K562 (cell line): ENCODE measurements around the gene CPNE1. TPM values are rescaled to one million over a fixed set of nuclear protein-coding genes. Genes with fewer than 3 reads are reported as not detected.
A peak's percentile ranks its signal among the peaks of the same experiment; 100 is the strongest.

Experiments used
- ATF2 ChIP-seq: sonication (generic); formaldehyde crosslinking; IDR thresholded peaks from 2 replicates; pipeline ENCODE4 v1.8.1; 2022; ENCODE audit warnings: missing genetic modification reagents
- ATF4 ChIP-seq: fragments of 450-650 bp; formaldehyde crosslinking; IDR thresholded peaks from 2 replicates; pipeline ENCODE4 v1.4.0; 2022; ENCODE audit warnings: mild to moderate bottlenecking, moderate library complexity
- BHLHE40 ChIP-seq: IDR thresholded peaks from 2 replicates; pipeline ENCODE4 v1.6.1; 2011; ENCODE audit warnings: low read length, improper control_type of control experiment
- CBX2 ChIP-seq: fragments of 200-600 bp; sonication (generic); IDR thresholded peaks from one replicate; pipeline ENCODE4 v1.6.1; 2012; ENCODE audit warnings: mild to moderate bottlenecking, low read length, inconsistent platforms; ENCODE audit not compliant: insufficient read depth, poor library complexity, severe bottlenecking
- CHCHD3 ChIP-seq: fragments of 250-450 bp; sonication (Bioruptor Pico); IDR thresholded peaks from 2 replicates; pipeline ENCODE4 v2.1.2; 2022; ENCODE audit warnings: mild to moderate bottlenecking
- EHMT2 ChIP-seq: fragments of 450-650 bp; IDR thresholded peaks from 2 replicates; pipeline ENCODE4 v1.6.1; 2018; ENCODE audit warnings: antibody characterized with exemption
- EWSR1 ChIP-seq: fragments of 450-650 bp; IDR thresholded peaks from 2 replicates; pipeline ENCODE4 v1.6.1; 2018; ENCODE audit warnings: borderline replicate concordance, mild to moderate bottlenecking, low read depth, moderate library complexity; ENCODE audit not compliant: partially characterized antibody
- HDAC1 ChIP-seq, 2 experiments: fragments of 450-650 bp; IDR thresholded peaks; 2 replicates each; pipeline ENCODE4 v1.6.1; 2016 to 2017; ENCODE audit warnings: inconsistent platforms in 1 of 2, mild to moderate bottlenecking in 1 of 2, moderate library complexity in 1 of 2
- HDAC2 ChIP-seq: fragments of 450-650 bp; IDR thresholded peaks from 2 replicates; pipeline ENCODE4 v1.6.1; 2016; ENCODE audit warnings: mild to moderate bottlenecking
- IRF1 ChIP-seq: sonication (generic); formaldehyde crosslinking; IDR thresholded peaks from 2 replicates; pipeline ENCODE4 v1.8.0; 2022; ENCODE audit warnings: missing genetic modification reagents, mild to moderate bottlenecking, borderline replicate concordance
- L3MBTL2 ChIP-seq: fragments of 450-650 bp; IDR thresholded peaks from 2 replicates; pipeline ENCODE4 v1.6.1; 2016; ENCODE audit warnings: mild to moderate bottlenecking, moderate library complexity
- MEIS2 ChIP-seq: fragments of 450-650 bp; IDR thresholded peaks from 2 replicates; pipeline ENCODE4 v1.6.1; 2014; ENCODE audit warnings: mild to moderate bottlenecking; ENCODE audit not compliant: partially characterized antibody
- MYBL2 ChIP-seq, 2 experiments: fragments of 450-650 bp in 1 of 2; sonication (generic) in 1 of 2; formaldehyde crosslinking in 1 of 2; IDR thresholded peaks; 2 replicates each; pipeline versions ENCODE4 v1.6.1 to v1.8.1; 2017 to 2022; ENCODE audit warnings: borderline replicate concordance in 1 of 2, inconsistent platforms in 1 of 2, low read depth in 1 of 2, mild to moderate bottlenecking in 1 of 2, missing genetic modification reagents in 1 of 2, moderate library complexity in 1 of 2
- NCOR1 ChIP-seq: fragments of 450-650 bp; IDR thresholded peaks from 2 replicates; pipeline ENCODE4 v1.6.1; 2016; ENCODE audit warnings: mild to moderate bottlenecking, moderate library complexity
- NFYB ChIP-seq: IDR thresholded peaks from 2 replicates; pipeline ENCODE4 v1.6.1; 2011; ENCODE audit warnings: mild to moderate bottlenecking, moderate library complexity; ENCODE audit not compliant: insufficient read length; ENCODE audit errors: extremely low read depth
- NONO ChIP-seq, 2 experiments: fragments of 200-400 bp in 1 of 2; fragments of 450-650 bp in 1 of 2; formaldehyde crosslinking in 1 of 2; IDR thresholded peaks; 2 replicates each; pipeline ENCODE4 v1.6.1; 2017; ENCODE audit warnings: low read depth in 2 of 2, mild to moderate bottlenecking in 2 of 2, moderate library complexity in 2 of 2, low read length in 1 of 2
- POLR2H ChIP-seq: IDR thresholded peaks from 2 replicates; pipeline ENCODE4 v1.6.1; 2016; ENCODE audit warnings: missing genetic modification characterization, low read depth, mild to moderate bottlenecking, control low read depth, missing compliant biosample characterization, moderate library complexity
- SMAD3 ChIP-seq: fragments of 450-650 bp; formaldehyde crosslinking; conservative IDR thresholded peaks from 2 replicates; pipeline ENCODE4 v1.4.0; 2020; ENCODE audit warnings: mild to moderate bottlenecking
- ZBTB34 ChIP-seq: fragments of 250-450 bp; sonication (Bioruptor Pico); IDR thresholded peaks from 2 replicates; pipeline ENCODE4 v1.8.0; 2021; ENCODE audit warnings: mild to moderate bottlenecking, moderate library complexity
- ZNF133 ChIP-seq: fragments of 250-450 bp; sonication (Bioruptor Pico); IDR thresholded peaks from 2 replicates; pipeline ENCODE4 v1.4.0; 2020; ENCODE audit warnings: mild to moderate bottlenecking
- ZNF175 ChIP-seq: fragments of 200-800 bp; sonication (Bioruptor generic); IDR thresholded peaks from 2 replicates; pipeline ENCODE4 v1.6.1; 2016; ENCODE audit warnings: low read depth, mild to moderate bottlenecking, missing genetic modification characterization, missing compliant biosample characterization
- ZNF41 ChIP-seq: fragments of 250-450 bp; sonication (Bioruptor Pico); conservative IDR thresholded peaks from 2 replicates; pipeline ENCODE4 v1.4.0; 2020; ENCODE audit warnings: mild to moderate bottlenecking
- ZNF551 ChIP-seq: fragments of 250-450 bp; sonication (Bioruptor Pico); IDR thresholded peaks from 2 replicates; pipeline ENCODE4 v1.5.0; 2021; ENCODE audit warnings: mild to moderate bottlenecking, moderate library complexity
- polyA plus RNA-seq, 8 experiments: library from polyadenylated mRNA; depleted of rRNA in 4 of 8; stranded (reverse) in 5 of 8; unstranded in 3 of 8; fragments of >200 nt; fragmentation: Nextera tagmentation in 2 of 8; fragmentation: Illumina TruSeq in 1 of 8; extraction: Ambion mirVana in 2 of 8; extraction: Trizol in 1 of 8; gene quantifications; 2 replicates each; pipeline versions ENCODE4 v1.2.1 to v1.2.3, GENCODE V29; 2011 to 2014; ENCODE audit warnings: inconsistent platforms in 1 of 8, missing spikeins in 1 of 8
- total RNA-seq, 7 experiments: library from RNA; depleted of rRNA in 6 of 7; stranded (reverse); fragments of >200 nt in 6 of 7; fragmentation: Illumina TruSeq in 2 of 7; extraction: Trizol in 2 of 7; gene quantifications; 2 replicates each; pipeline versions ENCODE4 v1.2.1 to v1.2.3, GENCODE V29; 2011 to 2021; ENCODE audit warnings: low replicate concordance in 1 of 7

The CPNE1 gene
- total and polyA plus RNA-seq, 9 of the 15 experiments (the other 6 are each of a cell fraction or from before 2014, with no cell fraction given): 42.1 to 102 (median 56.0) TPM

GRCh38 chr20:35699127-35699956 lies 34.6 kb upstream of the CPNE1 start, which contains the start of the genes NFS1 and ROMO1 (continued):
- TF ChIP-seq BHLHE40 (peak; percentile 54; the same call in 1 of the 2 replicates), HDAC1 (IDR thresholded peaks at IDR 0.05) (peak in 1 of 2 experiments; percentile 84; a peak in 1 of 4 replicates), EWSR1 (no peak), ZNF133 (CRISPR knock-in tag) (no peak), ZNF175 (CRISPR knock-in tag) (no peak), IRF1 (CRISPR knock-in tag) (no peak), EHMT2 (no peak), MEIS2 (peak; percentile 27), SMAD3 (CRISPR knock-in tag) (no peak), NFYB (no peak), CBX2 (no peak), L3MBTL2 (peak; percentile 63; the same call in 1 of the 2 replicates), MYBL2 (IDR thresholded peaks at IDR 0.05; ENCODE audit: low read depth) (no peak), MYBL2 (CRISPR knock-in tag; IDR thresholded peaks at IDR 0.05; ENCODE audit: borderline replicate concordance) (no peak), NONO (IDR thresholded peaks at IDR 0.05; ENCODE audit: low read depth in 2 of 2, low read length in 1 of 2) (peak; percentile 8 to 76; a peak in 2 of 4 replicates), ZNF551 (no peak), ATF4 (CRISPR knock-in tag) (no peak), NCOR1 (0 out of 2 replicates have a peak, but pooled peaks have one; percentile 6), CHCHD3 (no peak), ATF2 (CRISPR knock-in tag) (no peak), POLR2H (tag) (no peak), HDAC2 (peak; percentile 58; the same call in 1 of the 2 replicates), ZBTB34 (no peak), ZNF41 (CRISPR knock-in tag) (no peak)
